CD14-positive monocyte (primary cell): ENCODE results near the gene TMEM18. TPM values are rescaled to one million over a fixed set of nuclear protein-coding genes. Genes with fewer than 3 reads are reported as not detected.

Experiments
- DNase-seq, 3 donors: peaks; one replicate each; pipeline ENCODE4 v3.0.0-alpha.2; 2011 to 2022
- H2AFZ ChIP-seq: 2 replicates; pipeline ENCODE4 v1.6.0; 2012; ENCODE audit warnings: mild to moderate bottlenecking, low read depth, low read length, inconsistent platforms; ENCODE audit not compliant: insufficient read depth, poor library complexity, severe bottlenecking
- H3K27ac ChIP-seq, 2 donors: 1 replicate in 1 of 2; 2 replicates in 1 of 2; pipeline ENCODE4 v1.5.1; 2012 to 2013; ENCODE audit warnings: low read length in 2 of 2, control low read depth in 1 of 2, inconsistent platforms in 1 of 2, low read depth in 1 of 2, mild to moderate bottlenecking in 1 of 2
- H3K27me3 ChIP-seq, 2 donors: one replicate each; pipeline versions ENCODE4 v1.6.0 to v1.6.1; 2011 to 2013; ENCODE audit warnings: low read length in 2 of 2; ENCODE audit not compliant: control insufficient read depth in 2 of 2, insufficient read depth in 2 of 2
- H3K36me3 ChIP-seq, 2 donors: replicated peaks in 1 of 2; 1 replicate in 1 of 2; 2 replicates in 1 of 2; pipeline versions ENCODE4 v1.5.1 to v1.6.1; 2012 to 2013; ENCODE audit warnings: low read length in 2 of 2, control low read depth in 1 of 2, inconsistent platforms in 1 of 2, mild to moderate bottlenecking in 1 of 2; ENCODE audit not compliant: insufficient read depth in 2 of 2, control insufficient read depth in 1 of 2
- H3K4me1 ChIP-seq, 2 donors: 1 replicate in 1 of 2; 2 replicates in 1 of 2; pipeline versions ENCODE4 v1.5.1 to v1.6.1; 2012 to 2013; ENCODE audit warnings: low read length in 2 of 2, control low read depth in 1 of 2, inconsistent platforms in 1 of 2, mild to moderate bottlenecking in 1 of 2, moderate library complexity in 1 of 2; ENCODE audit not compliant: insufficient read depth in 2 of 2, control insufficient read depth in 1 of 2
- H3K4me2 ChIP-seq: replicated peaks from 2 replicates; pipeline ENCODE3; 2012; ENCODE audit warnings: low read length, moderate library complexity, mild to moderate bottlenecking; ENCODE audit not compliant: poor library complexity, severe bottlenecking; ENCODE audit errors: extremely low read depth
- H3K4me3 ChIP-seq, 3 experiments: fragments of 200-600 bp in 1 of 3; sonication (generic) in 1 of 3; replicated peaks in 1 of 3; 1 replicate in 2 of 3; 2 replicates in 1 of 3; pipeline ENCODE4 v1.5.1; 2011 to 2013; ENCODE audit warnings: low read length in 3 of 3, mild to moderate bottlenecking in 3 of 3, control low read depth in 2 of 3, low read depth in 2 of 3, inconsistent platforms in 1 of 3, moderate library complexity in 1 of 3
- H3K79me2 ChIP-seq: 2 replicates; pipeline ENCODE4 v1.6.0; 2012; ENCODE audit warnings: mild to moderate bottlenecking, control low read depth, inconsistent platforms, low read length, moderate library complexity; ENCODE audit not compliant: insufficient read depth
- H3K9ac ChIP-seq: 2 replicates; pipeline ENCODE4 v1.6.0; 2017; ENCODE audit warnings: low read length, mild to moderate bottlenecking; ENCODE audit not compliant: insufficient read depth, poor library complexity, severe bottlenecking
- H3K9me3 ChIP-seq, 2 donors: replicated peaks in 1 of 2; 1 replicate in 1 of 2; 2 replicates in 1 of 2; pipeline versions ENCODE4 v1.5.1 to v1.6.1; 2012 to 2013; ENCODE audit warnings: low read length in 2 of 2, control low read depth in 1 of 2; ENCODE audit not compliant: control insufficient read depth in 1 of 2, insufficient read depth in 1 of 2
- H4K20me1 ChIP-seq: 2 replicates; pipeline ENCODE4 v1.6.0; 2012; ENCODE audit warnings: mild to moderate bottlenecking, low read length, control low read depth, moderate library complexity; ENCODE audit not compliant: insufficient read depth
- H3K27ac Mint-ChIP-seq, 7 donors: one replicate each; pipeline ENCODE4 v1.8.0; 2020; ENCODE audit warnings: mild to moderate bottlenecking in 7 of 7, mixed read lengths in 7 of 7, moderate library complexity in 6 of 7, inconsistent platforms in 2 of 7
- H3K27me3 Mint-ChIP-seq, 3 donors: one replicate each; pipeline ENCODE4 v1.8.0; 2021 to 2022; ENCODE audit warnings: low read depth in 3 of 3, mild to moderate bottlenecking in 3 of 3, mixed read lengths in 3 of 3, moderate library complexity in 3 of 3, inconsistent platforms in 1 of 3
- H3K36me3 Mint-ChIP-seq, 2 donors: one replicate each; pipeline ENCODE4 v1.8.0; 2020; ENCODE audit warnings: mixed read lengths in 2 of 2, inconsistent platforms in 1 of 2, mild to moderate bottlenecking in 1 of 2
- H3K4me1 Mint-ChIP-seq: one replicate; pipeline ENCODE4 v1.8.0; 2020; ENCODE audit warnings: mild to moderate bottlenecking, mixed read lengths
- H3K4me3 Mint-ChIP-seq, 2 donors: one replicate each; pipeline ENCODE4 v1.8.0; 2020; ENCODE audit warnings: mild to moderate bottlenecking in 2 of 2, mixed read lengths in 2 of 2, moderate library complexity in 1 of 2
- H3K9me3 Mint-ChIP-seq, 7 donors: one replicate each; pipeline ENCODE4 v1.8.0; 2020 to 2022; ENCODE audit warnings: mixed read lengths in 7 of 7, mild to moderate bottlenecking in 6 of 7, moderate library complexity in 6 of 7, inconsistent platforms in 2 of 7
- CTCF ChIP-seq: fragments of 200-600 bp; IDR thresholded peaks from one replicate; pipeline ENCODE4 v1.8.0; 2022; ENCODE audit warnings: antibody characterized with exemption, mild to moderate bottlenecking
- WGBS: methylation state at CpG from one replicate; pipeline ENCODE4 v1.1.5; 2013; ENCODE audit warnings: missing lambda C conversion rate; ENCODE audit not compliant: insufficient coverage; 5-methylcytosine and 5-hydroxymethylcytosine counted together
- intact Hi-C, 2 donors: fragments of 100-400 bp; cut with micrococcal nuclease; formaldehyde crosslinking; loops; one replicate each; pipeline versions ENCODE4 v1.15.0 to v1.15.1; 2023
- polyA plus RNA-seq, 3 donors: library from polyadenylated mRNA; depleted of rRNA in 1 of 3; unstranded in 2 of 3; stranded (reverse) in 1 of 3; fragments of 300-500 nt in 2 of 3; fragments of >200 nt in 1 of 3; fragmentation: Illumina TruSeq in 2 of 3; gene quantifications; 1 replicate in 2 of 3; 2 replicates in 1 of 3; pipeline ENCODE4 v1.2.3, GENCODE V29; 2012 to 2021

Gene TMEM18
- polyA plus RNA-seq, 3 donors: 9.3 to 23.5 (median 21.8) TPM

- Histone ChIP-seq H3K9me3 (peaks cover 11 to 25% of the 10 kb centered on the region in 2 donors), H3K36me3 (no peaks in the 10 kb centered on the region), H3K4me2 (no peak overlapping the region), H3K4me3 (no peak overlapping the region), H3K27ac (no peak overlapping the region), H3K9ac (no peak overlapping the region), H3K27me3 (no peaks in the 10 kb centered on the region), H4K20me1 (no peaks in the 10 kb centered on the region), H3K79me2 (no peaks in the 10 kb centered on the region), H3K4me1 (no peaks in the 10 kb centered on the region), H2AFZ (no peak overlapping the region)
- 87% methylated on average over 6 of the region's 6 CpGs for WGBS
- H3K4me3 Mint-ChIP-seq: no peak overlapping the region
- no peaks in the 10 kb centered on the region for H3K36me3 Mint-ChIP-seq
- intact Hi-C loops: no loop called here
- no peaks in the 10 kb centered on the region for H3K4me1 Mint-ChIP-seq
- H3K27me3 Mint-ChIP-seq: peaks cover 0 to 2% (median 2%) of the 10 kb centered on the region in 3 donors
- H3K27ac Mint-ChIP-seq: no peak overlapping the region
- H3K9me3 Mint-ChIP-seq: peaks cover 3 to 26% (median 16%) of the 10 kb centered on the region in 7 donors
- no peak for TF ChIP-seq CTCF
- no peak for DNase-seq
Measured at GRCh38 chr2:618422-618990, 58.7 kb downstream of the TMEM18 start.

GRCh38 chr2:618005-618404 is 59.2 kb downstream of the TMEM18 start:
- no peak for DNase-seq
- no peak overlapping the region for H3K27ac Mint-ChIP-seq
- Histone ChIP-seq H3K9me3 (peaks cover 11 to 25% of the 10 kb centered on the region in 2 donors), H4K20me1 (no peaks in the 10 kb centered on the region), H3K4me3 (no peak overlapping the region), H3K4me2 (no peak overlapping the region), H3K27me3 (no peaks in the 10 kb centered on the region), H3K9ac (no peak overlapping the region), H3K79me2 (no peaks in the 10 kb centered on the region), H3K27ac (no peak overlapping the region), H3K4me1 (no peaks in the 10 kb centered on the region), H2AFZ (no peak overlapping the region), H3K36me3 (no peaks in the 10 kb centered on the region)
- intact Hi-C loops: no loop called here
- H3K36me3 Mint-ChIP-seq: no peaks in the 10 kb centered on the region
- H3K27me3 Mint-ChIP-seq: peaks cover 0 to 2% (median 2%) of the 10 kb centered on the region in 3 donors
- H3K4me1 Mint-ChIP-seq: no peaks in the 10 kb centered on the region
- no peak overlapping the region for H3K4me3 Mint-ChIP-seq
- no CpG with 5 or more reads among the region's 3 CpGs for WGBS
- H3K9me3 Mint-ChIP-seq: peaks cover 3 to 26% (median 16%) of the 10 kb centered on the region in 7 donors
- no peak for TF ChIP-seq CTCF
